Suprapubic skin (tissue), 4 donors: ENCODE results near the gene SEMA3C. TPM values are rescaled to one million over a fixed set of nuclear protein-coding genes. Genes with fewer than 3 reads are reported as not detected.

ENCODE experiments used
- DNase-seq, 2 donors: peaks; one replicate each; pipeline ENCODE4 v3.0.0-alpha.2; 2019; ENCODE audit warnings: low spot score in 2 of 2
- H3K27ac ChIP-seq: fragments of 200-600 bp; sonication (generic); one replicate; pipeline ENCODE4 v1.5.1; 2019
- H3K27me3 ChIP-seq: fragments of 200-600 bp; sonication (generic); one replicate; pipeline ENCODE4 v1.5.1; 2019
- H3K36me3 ChIP-seq: fragments of 200-600 bp; sonication (generic); one replicate; pipeline ENCODE4 v1.5.1; 2019
- H3K4me1 ChIP-seq: fragments of 200-600 bp; sonication (generic); one replicate; pipeline ENCODE4 v1.5.1; 2019
- H3K4me3 ChIP-seq: fragments of 200-600 bp; sonication (generic); one replicate; pipeline ENCODE4 v1.5.1; 2019; ENCODE audit warnings: mild to moderate bottlenecking
- H3K9me3 ChIP-seq: fragments of 200-600 bp; sonication (generic); one replicate; pipeline ENCODE4 v1.5.1; 2019
- EP300 ChIP-seq: sonication (generic); formaldehyde crosslinking; IDR thresholded peaks from one replicate; pipeline ENCODE4 v1.6.1; 2017; ENCODE audit warnings: antibody characterized with exemption
- POLR2A ChIP-seq, 2 donors: fragments of 450-650 bp; IDR thresholded peaks; one replicate each; pipeline ENCODE4 v1.6.1; 2017; ENCODE audit warnings: antibody characterized with exemption in 2 of 2, mild to moderate bottlenecking in 2 of 2, moderate library complexity in 2 of 2
- POLR2AphosphoS5 ChIP-seq, 3 donors: sonication (generic); formaldehyde crosslinking; IDR thresholded peaks; one replicate each; pipeline ENCODE4 v1.6.1; 2017; ENCODE audit warnings: antibody characterized with exemption in 3 of 3
- WGBS: methylation state at CpG from one replicate; pipeline ENCODE4 v1.1.5; 2018; 5-methylcytosine and 5-hydroxymethylcytosine counted together
- total RNA-seq, 4 donors: library from RNA; depleted of rRNA; stranded (reverse); fragments of >200 nt; gene quantifications; one replicate each; pipeline ENCODE4 v1.1.0, GENCODE V29; 2016
- TF ChIP-seq, protein P1 (sequence below), 2 donors: fragments of 200-600 bp in 1 of 2; fragments of 450-650 bp in 1 of 2; sonication (generic) in 1 of 2; IDR thresholded peaks; one replicate each; pipeline ENCODE4 v1.5.1; 2016 to 2019; ENCODE audit warnings: antibody characterized with exemption in 2 of 2, mild to moderate bottlenecking in 1 of 2, moderate library complexity in 1 of 2

SEMA3C gene
- total RNA-seq, 4 donors from 2014 or later, result 46.0 to 105 (median 76.0) TPM

DNA sequence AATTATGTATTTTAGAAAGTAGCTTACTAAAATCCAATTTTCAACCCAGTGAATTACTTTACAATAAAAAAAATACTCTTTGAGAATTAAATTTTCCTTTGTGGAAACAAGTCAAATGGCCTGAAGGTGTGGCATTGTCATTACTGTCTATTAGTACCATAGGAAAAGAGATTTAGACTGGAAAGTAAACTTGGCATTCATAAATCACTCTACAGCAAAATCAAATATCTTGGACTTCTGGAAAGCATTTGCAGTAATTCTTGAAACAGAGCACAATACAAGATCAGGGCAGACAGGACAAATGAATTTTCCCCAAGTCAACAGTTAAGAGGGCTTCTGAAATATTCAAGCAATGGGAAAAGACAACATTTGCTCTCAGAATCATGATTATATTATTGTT, 28.0 kb upstream of the SEMA3C start:
- DNase-seq, result no peak
- Histone ChIP-seq H3K27ac (no peak overlapping the region), H3K36me3 (no peaks in the 10 kb centered on the region), H3K4me1 (peaks cover 5% of the 10 kb centered on the region), H3K27me3 (no peaks in the 10 kb centered on the region), H3K9me3 (no peaks in the 10 kb centered on the region), H3K4me3 (no peak overlapping the region)
- no peak for TF ChIP-seq EP300
- no peak for TF ChIP-seq POLR2A (IDR thresholded peaks at IDR 0.05)
- TF ChIP-seq, protein P1, sequence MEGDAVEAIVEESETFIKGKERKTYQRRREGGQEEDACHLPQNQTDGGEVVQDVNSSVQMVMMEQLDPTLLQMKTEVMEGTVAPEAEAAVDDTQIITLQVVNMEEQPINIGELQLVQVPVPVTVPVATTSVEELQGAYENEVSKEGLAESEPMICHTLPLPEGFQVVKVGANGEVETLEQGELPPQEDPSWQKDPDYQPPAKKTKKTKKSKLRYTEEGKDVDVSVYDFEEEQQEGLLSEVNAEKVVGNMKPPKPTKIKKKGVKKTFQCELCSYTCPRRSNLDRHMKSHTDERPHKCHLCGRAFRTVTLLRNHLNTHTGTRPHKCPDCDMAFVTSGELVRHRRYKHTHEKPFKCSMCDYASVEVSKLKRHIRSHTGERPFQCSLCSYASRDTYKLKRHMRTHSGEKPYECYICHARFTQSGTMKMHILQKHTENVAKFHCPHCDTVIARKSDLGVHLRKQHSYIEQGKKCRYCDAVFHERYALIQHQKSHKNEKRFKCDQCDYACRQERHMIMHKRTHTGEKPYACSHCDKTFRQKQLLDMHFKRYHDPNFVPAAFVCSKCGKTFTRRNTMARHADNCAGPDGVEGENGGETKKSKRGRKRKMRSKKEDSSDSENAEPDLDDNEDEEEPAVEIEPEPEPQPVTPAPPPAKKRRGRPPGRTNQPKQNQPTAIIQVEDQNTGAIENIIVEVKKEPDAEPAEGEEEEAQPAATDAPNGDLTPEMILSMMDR (IDR thresholded peaks at IDR 0.05), result no peak
- TF ChIP-seq POLR2AphosphoS5 (IDR thresholded peaks at IDR 0.05), result no peak

- Histone ChIP-seq H3K36me3 (no peaks in the 10 kb centered on the region), H3K27ac (no peak overlapping the region), H3K9me3 (no peaks in the 10 kb centered on the region), H3K4me1 (peaks cover 13% of the 10 kb centered on the region), H3K27me3 (no peaks in the 10 kb centered on the region), H3K4me3 (no peak overlapping the region)
- 67% methylated on average over 2 of the region's 2 CpGs for WGBS
- TF ChIP-seq POLR2A (IDR thresholded peaks at IDR 0.05), result no peak
- TF ChIP-seq POLR2AphosphoS5 (IDR thresholded peaks at IDR 0.05), result no peak
- TF ChIP-seq, protein P1 (IDR thresholded peaks at IDR 0.05), result no peak
- TF ChIP-seq EP300, result no peak
- no peak for DNase-seq
Measured at GRCh38 chr7:80945976-80946375, 27.1 kb upstream of the SEMA3C start.

DNA sequence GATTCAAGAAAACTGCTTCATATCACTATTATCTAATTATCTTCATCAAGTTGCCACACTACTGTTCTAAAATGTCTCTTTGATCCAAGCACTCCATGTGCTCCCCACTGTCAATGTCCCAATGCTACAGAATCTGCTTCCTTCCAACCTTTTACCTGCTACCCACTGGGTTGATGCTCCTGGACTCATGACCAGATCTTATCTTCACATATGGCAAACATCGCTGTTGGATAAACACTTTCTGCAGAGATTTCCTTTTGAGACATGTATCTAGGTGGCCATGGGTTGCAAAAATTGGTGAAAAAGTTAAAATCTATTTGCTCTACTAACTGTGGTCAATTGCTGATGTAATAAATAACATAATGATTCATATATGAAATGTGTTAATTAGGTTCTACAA, 24.5 kb upstream of the SEMA3C start:
- Histone ChIP-seq H3K9me3 (no peaks in the 10 kb centered on the region), H3K27ac (no peak overlapping the region), H3K27me3 (no peaks in the 10 kb centered on the region), H3K4me3 (no peak overlapping the region), H3K4me1 (peaks cover 14% of the 10 kb centered on the region), H3K36me3 (no peaks in the 10 kb centered on the region)
- 95% methylated on average over 1 of the region's 1 CpG for WGBS
- DNase-seq, result no peak
- TF ChIP-seq POLR2AphosphoS5 (IDR thresholded peaks at IDR 0.05) (no peak), POLR2A (IDR thresholded peaks at IDR 0.05) (no peak), EP300 (no peak)
- TF ChIP-seq, protein P1 (IDR thresholded peaks at IDR 0.05), result no peak

DNA sequence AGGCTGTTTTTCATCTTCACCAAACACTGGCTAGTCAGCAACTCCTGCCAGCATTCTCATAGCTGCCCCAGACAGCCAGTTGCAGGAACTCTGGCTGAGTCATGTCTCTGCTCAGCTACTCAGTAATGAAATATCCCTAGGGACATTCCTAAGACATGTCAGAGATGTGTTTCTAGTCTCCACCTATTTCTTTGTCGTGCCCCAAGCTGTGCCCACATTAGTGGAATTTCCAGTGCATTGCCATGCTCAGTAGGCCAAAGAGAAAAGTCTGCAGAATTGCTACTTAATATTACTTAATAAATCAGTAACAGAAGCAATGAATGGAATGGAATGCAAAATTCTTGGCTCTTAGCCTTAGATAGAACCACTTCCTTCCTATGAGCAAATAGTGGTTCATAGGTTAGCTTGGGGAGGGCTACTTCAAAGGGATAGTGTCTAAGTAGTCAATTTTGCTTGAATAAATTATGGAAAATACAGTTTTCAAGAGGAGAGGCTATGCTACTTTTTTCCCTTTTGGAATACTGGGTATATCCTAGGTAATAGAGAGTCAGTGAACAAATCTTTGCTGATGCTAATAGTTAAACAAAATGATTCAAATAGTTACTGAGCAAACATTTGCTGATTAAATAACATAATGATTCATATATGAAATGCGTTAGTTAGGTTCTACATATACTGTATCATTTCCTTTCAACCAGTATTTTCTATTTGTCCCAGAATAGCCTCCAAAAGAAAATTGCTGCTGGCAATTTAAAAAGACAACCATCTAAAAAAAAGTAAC, 23.6 kb upstream of the SEMA3C start:
- no peak overlapping the region for H3K4me3 ChIP-seq
- 37% methylated on average over 2 of the region's 2 CpGs for WGBS
- peak in 1 of 2 donors; percentile 66 for DNase-seq
- peak overlapping the region; percentile 68 for H3K27ac ChIP-seq
- H3K9me3 ChIP-seq, result no peaks in the 10 kb centered on the region
- H3K4me1 ChIP-seq, result peaks cover 14% of the 10 kb centered on the region
- no peaks in the 10 kb centered on the region for H3K36me3 ChIP-seq
- no peak for TF ChIP-seq EP300
- TF ChIP-seq, protein P1 (IDR thresholded peaks at IDR 0.05), result no peak
- TF ChIP-seq POLR2AphosphoS5 (IDR thresholded peaks at IDR 0.05), result peak in 2 of 3 donors; percentile 54 to 84
- H3K27me3 ChIP-seq, result no peaks in the 10 kb centered on the region

GRCh38 chr7:80941208-80941758, 22.4 kb upstream of the SEMA3C start:
- Histone ChIP-seq H3K27ac (peak overlapping the region; percentile 68), H3K4me1 (peaks cover 14% of the 10 kb centered on the region), H3K27me3 (no peaks in the 10 kb centered on the region), H3K9me3 (no peaks in the 10 kb centered on the region), H3K4me3 (no peak overlapping the region), H3K36me3 (no peaks in the 10 kb centered on the region)
- no peak for DNase-seq
- TF ChIP-seq POLR2AphosphoS5 (IDR thresholded peaks at IDR 0.05) (peak in 2 of 3 donors; percentile 77 to 82), POLR2A (IDR thresholded peaks at IDR 0.05) (no peak)
- WGBS, result 43% methylated on average over 4 of the region's 4 CpGs
